HCT116 (cell line): ENCODE data around the gene USP32. TPM values are rescaled to one million over a fixed set of nuclear protein-coding genes. Genes with fewer than 3 reads are reported as not detected.

Source experiments
- ATAC-seq: fragments of 200-7000 bp; cut with Tn5 transposase; 2 replicates; pipeline ENCODE4 v1.9.1; 2020; ENCODE audit warnings: mild to moderate bottlenecking, moderate library complexity
- BruUV-seq: library from RNA; stranded (reverse); fragments of 400-500 nt; replicated peaks from 2 replicates; lab custom pipeline; 2021; lab: Mats Ljungman, UMichigan
- CTCF ChIA-PET: fragments of 300-600 bp; sonication (Branson Sonifier 250); formaldehyde crosslinking; loops from one replicate; lab custom pipeline; 2021; ENCODE audit warnings: antibody characterized with exemption; lab: Charles Lee
- POLR2A ChIA-PET: fragments of 300-600, 350-600 bp; sonication (Branson Sonifier 250); formaldehyde crosslinking; loops from one replicate; lab custom pipeline; 2021; ENCODE audit warnings: antibody characterized with exemption; lab: Charles Lee
- RAD21 ChIA-PET, 2 experiments: fragments of 300-600 bp; sonication (Branson Sonifier 250); formaldehyde crosslinking; loops; one replicate each; lab custom pipeline; 2023; ENCODE audit warnings: low total read pairs in 2 of 2; ENCODE audit not compliant: uncharacterized antibody in 2 of 2, unreplicated experiment in 2 of 2, low non-redundant PET in 1 of 2; lab: Charles Lee
- DNase-seq: peaks from one replicate; pipeline ENCODE4 v3.0.0-alpha.2; 2010; ENCODE audit warnings: low read depth, low spot score
- H2AFZ ChIP-seq: fragments of 200-600 bp; shearing (Covaris generic), sonication (generic); 2 replicates; pipeline ENCODE4 v1.6.1; 2017; ENCODE audit warnings: low read depth, mixed run types, mixed read lengths, antibody characterized with exemption, low read length; ENCODE audit not compliant: poor library complexity, severe bottlenecking
- H3K27ac ChIP-seq: 2 replicates; pipeline ENCODE4 v1.5.1; 2012; ENCODE audit warnings: low read depth, low read length
- H3K27me3 ChIP-seq: fragments of 200-600 bp; sonication (generic); 2 replicates; pipeline ENCODE4 v1.6.1; 2016; ENCODE audit warnings: mixed run types, low read length, mixed read lengths; ENCODE audit not compliant: insufficient read depth
- H3K36me3 ChIP-seq, 2 experiments: fragments of 200-500 bp in 1 of 2; fragments of 200-600 bp in 1 of 2; sonication (Bioruptor generic) in 1 of 2; sonication (generic) in 1 of 2; 2 replicates each; pipeline versions ENCODE4 v1.5.1 to v1.6.1; 2014 to 2016; ENCODE audit warnings: low read length in 2 of 2, inconsistent platforms in 1 of 2, mixed read lengths in 1 of 2, mixed run types in 1 of 2; ENCODE audit not compliant: insufficient read depth in 2 of 2, control insufficient read depth in 1 of 2
- H3K4me1 ChIP-seq, 2 experiments: fragments of 200-600 bp in 1 of 2; sonication (generic) in 1 of 2; 2 replicates each; pipeline versions ENCODE4 v1.5.1 to v1.6.1; 2012 to 2017; ENCODE audit warnings: low read length in 2 of 2, inconsistent platforms in 1 of 2, mild to moderate bottlenecking in 1 of 2, mixed read lengths in 1 of 2, mixed run types in 1 of 2, moderate library complexity in 1 of 2; ENCODE audit not compliant: insufficient read depth in 2 of 2, control insufficient read depth in 1 of 2
- H3K4me2 ChIP-seq: fragments of 200-600 bp; sonication (generic); 2 replicates; pipeline ENCODE4 v1.6.1; 2017; ENCODE audit warnings: mixed run types, low read length, mixed read lengths
- H3K4me3 ChIP-seq, 2 experiments: fragments of 200-600 bp in 1 of 2; sonication (generic) in 1 of 2; replicated peaks in 1 of 2; 2 replicates each; pipeline ENCODE4 v1.5.1; 2011 to 2016; ENCODE audit warnings: low read length in 2 of 2, control low read depth in 1 of 2, low read depth in 1 of 2, mild to moderate bottlenecking in 1 of 2, mixed read lengths in 1 of 2, mixed run types in 1 of 2
- H3K79me2 ChIP-seq: fragments of 200-600 bp; sonication (generic); 2 replicates; pipeline ENCODE4 v1.6.1; 2017; ENCODE audit warnings: mild to moderate bottlenecking, mixed run types, low read length, moderate library complexity, mixed read lengths; ENCODE audit not compliant: insufficient read depth
- H3K9ac ChIP-seq: fragments of 200-600 bp; sonication (generic); 2 replicates; pipeline ENCODE4 v1.6.1; 2016; ENCODE audit warnings: low read length, mixed read lengths
- H3K9me2 ChIP-seq: fragments of 200-600 bp; sonication (generic), shearing (Covaris generic); 2 replicates; pipeline ENCODE4 v1.6.1; 2017; ENCODE audit warnings: mixed run types, mild to moderate bottlenecking, moderate library complexity; ENCODE audit not compliant: insufficient read depth
- H3K9me3 ChIP-seq, 2 experiments: fragments of 200-500 bp in 1 of 2; fragments of 200-600 bp in 1 of 2; sonication (Bioruptor generic) in 1 of 2; sonication (generic) in 1 of 2; 2 replicates each; pipeline ENCODE4 v1.6.1; 2014 to 2017; ENCODE audit warnings: low read length in 2 of 2, mixed read lengths in 2 of 2, inconsistent platforms in 1 of 2, low read depth in 1 of 2, mild to moderate bottlenecking in 1 of 2, mixed run types in 1 of 2, moderate library complexity in 1 of 2; ENCODE audit not compliant: control insufficient read depth in 1 of 2, insufficient read depth in 1 of 2
- H4K20me1 ChIP-seq: fragments of 200-600 bp; sonication (generic), shearing (Covaris generic); 2 replicates; pipeline ENCODE4 v1.6.1; 2017; ENCODE audit warnings: mixed run types, mild to moderate bottlenecking, moderate library complexity; ENCODE audit not compliant: insufficient read depth
- CBX3 ChIP-seq: IDR thresholded peaks from 2 replicates; pipeline ENCODE4 v1.6.1; 2012; ENCODE audit warnings: low read depth
- CEBPB ChIP-seq: IDR thresholded peaks from 2 replicates; pipeline ENCODE4 v1.6.1; 2012; ENCODE audit warnings: low read depth
- ELF1 ChIP-seq: IDR thresholded peaks from 2 replicates; pipeline ENCODE4 v1.6.1; 2012; ENCODE audit warnings: low read depth, borderline replicate concordance
- EZH2 ChIP-seq: fragments of 200-600 bp; sonication (generic); IDR thresholded peaks from 2 replicates; pipeline ENCODE4 v1.6.1; 2017; ENCODE audit warnings: antibody characterized with exemption, mixed run types
- EZH2phosphoT487 ChIP-seq: fragments of 200-600 bp; IDR thresholded peaks from 2 replicates; pipeline ENCODE4 v1.6.1; 2018; ENCODE audit warnings: antibody characterized with exemption, borderline replicate concordance
- POLR2A ChIP-seq: IDR thresholded peaks from 2 replicates; pipeline ENCODE4 v1.7.0; 2011; ENCODE audit warnings: borderline replicate concordance; ENCODE audit not compliant: insufficient read depth, insufficient read length; ENCODE audit errors: extremely low read depth
- POLR2AphosphoS5 ChIP-seq: IDR thresholded peaks from 2 replicates; pipeline ENCODE4 v1.6.1; 2011; ENCODE audit warnings: mild to moderate bottlenecking, low read depth, low read length, moderate library complexity
- RAD21 ChIP-seq: IDR thresholded peaks from 2 replicates; pipeline ENCODE4 v1.6.1; 2012; ENCODE audit warnings: low read depth, mild to moderate bottlenecking
- SIN3A ChIP-seq: IDR thresholded peaks from 2 replicates; pipeline ENCODE4 v1.6.1; 2012; ENCODE audit warnings: low read depth
- SP1 ChIP-seq: IDR thresholded peaks from 2 replicates; pipeline ENCODE4 v1.6.1; 2012; ENCODE audit warnings: low read depth
- ZFX ChIP-seq: fragments of 450-650 bp; IDR thresholded peaks from 2 replicates; pipeline ENCODE4 v1.6.1; 2017
- ZNF274 ChIP-seq: fragments of 200-500 bp; sonication (Bioruptor generic); IDR thresholded peaks from 2 replicates; pipeline ENCODE4 v1.6.1; 2014; ENCODE audit warnings: mild to moderate bottlenecking, low read depth, low read length, inconsistent platforms
- intact Hi-C: fragments of 100-400 bp; cut with micrococcal nuclease; formaldehyde crosslinking; loops from 2 replicates; pipeline ENCODE4 v1.10.0; 2022
- total RNA-seq: library from RNA; stranded (reverse); gene quantifications from one replicate; pipeline ENCODE4 v1.2.1, GENCODE V29; 2021; ENCODE audit not compliant: unreplicated experiment
- TF ChIP-seq, protein P1 (sequence below): IDR thresholded peaks from 2 replicates; pipeline ENCODE4 v1.6.1; 2012
- TF ChIP-seq, protein P2 (sequence below), 3 experiments: fragments of 200-600 bp in 1 of 3; sonication (generic) in 1 of 3; IDR thresholded peaks in 2 of 3; conservative IDR thresholded peaks in 1 of 3; 2 replicates each; pipeline ENCODE4 v1.5.1; 2012 to 2017; ENCODE audit warnings: low read depth in 2 of 3, low read length in 2 of 3, antibody characterized with exemption in 1 of 3, borderline replicate concordance in 1 of 3, control low read depth in 1 of 3, mild to moderate bottlenecking in 1 of 3, mixed read lengths in 1 of 3, mixed run types in 1 of 3, moderate library complexity in 1 of 3; ENCODE audit not compliant: insufficient read depth in 1 of 3
- TF ChIP-seq, protein P3 (sequence below): IDR thresholded peaks from 2 replicates; pipeline ENCODE4 v1.6.1; 2012
- TF ChIP-seq, protein P4 (sequence below): IDR thresholded peaks from 2 replicates; pipeline ENCODE4 v1.6.1; 2012; ENCODE audit warnings: low read depth
- TF ChIP-seq, protein P5 (sequence below): IDR thresholded peaks from 2 replicates; pipeline ENCODE4 v1.6.1; 2011; ENCODE audit warnings: mild to moderate bottlenecking, low read length, moderate library complexity; ENCODE audit not compliant: insufficient replicate concordance; ENCODE audit errors: extremely low read depth

The USP32 gene
- total RNA-seq, 1 experiment from 2014 or later: 67.0 TPM

DNA sequence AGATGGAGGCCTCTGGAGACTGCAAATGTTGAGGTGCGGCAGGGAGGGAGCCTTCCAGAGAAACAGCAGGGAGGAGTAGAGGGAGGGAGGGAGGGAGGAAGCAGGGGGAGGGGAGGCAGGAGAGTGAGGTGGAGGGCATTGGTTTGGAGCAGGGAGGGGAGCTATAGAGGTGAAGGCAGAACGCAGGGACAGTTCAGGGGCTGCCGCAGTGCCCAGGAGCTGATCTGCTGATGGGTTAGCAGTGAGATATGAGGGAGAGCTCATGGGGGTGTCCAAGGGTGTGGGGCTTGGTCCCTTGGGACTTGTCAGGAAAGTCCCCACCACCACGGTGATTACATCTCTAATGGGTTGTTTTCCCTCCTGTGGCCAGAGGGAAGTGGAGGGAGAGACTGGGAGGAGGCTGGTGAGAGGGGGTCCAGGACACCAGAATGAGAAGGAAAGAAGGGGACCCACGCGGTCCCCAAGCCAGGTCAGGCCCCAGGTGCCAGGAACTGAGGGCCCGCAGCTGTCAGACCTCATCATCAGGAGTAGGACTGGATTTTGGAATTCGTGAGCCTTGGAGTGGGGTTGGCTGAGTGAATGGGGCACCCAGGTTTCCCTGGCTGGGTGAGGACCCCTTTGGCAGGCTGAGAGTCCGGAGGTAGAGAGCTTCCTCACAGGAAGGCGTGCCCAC lies 231.0 kb downstream of the USP32 start:
- Histone ChIP-seq H3K9me2 (no peaks in the 10 kb centered on the region), H4K20me1 (no peaks in the 10 kb centered on the region), H3K27ac (no peak overlapping the region), H3K79me2 (no peaks in the 10 kb centered on the region), H3K4me3 (no peak overlapping the region), H2AFZ (no peak overlapping the region), H3K4me2 (no peak overlapping the region), H3K9me3 (no peaks in the 10 kb centered on the region), H3K9ac (no peak overlapping the region), H3K27me3 (no peaks in the 10 kb centered on the region), H3K36me3 (no peaks in the 10 kb centered on the region)
- no peak for ATAC-seq
- ChIA-PET CTCF (no interaction called here), RAD21 (no interaction called here), POLR2A (interaction anchor here (0.9 kb wide), 1 partner anchor 9 kb away, joined by 3 read pairs; no protein-coding TSS in a partner anchor)
- BruUV-seq: no TSS peak
- DNase-seq: no peak
- TF ChIP-seq EZH2phosphoT487 (no peak), RAD21 (no peak), SP1 (no peak), POLR2A (no peak), CBX3 (no peak), ZNF274 (no peak), ELF1 (no peak), POLR2AphosphoS5 (no peak), EZH2 (no peak), SIN3A (no peak), CEBPB (no peak), ZFX (no peak)
- TF ChIP-seq, protein P1, sequence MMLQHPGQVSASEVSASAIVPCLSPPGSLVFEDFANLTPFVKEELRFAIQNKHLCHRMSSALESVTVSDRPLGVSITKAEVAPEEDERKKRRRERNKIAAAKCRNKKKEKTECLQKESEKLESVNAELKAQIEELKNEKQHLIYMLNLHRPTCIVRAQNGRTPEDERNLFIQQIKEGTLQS: no peak
- TF ChIP-seq, protein P2, sequence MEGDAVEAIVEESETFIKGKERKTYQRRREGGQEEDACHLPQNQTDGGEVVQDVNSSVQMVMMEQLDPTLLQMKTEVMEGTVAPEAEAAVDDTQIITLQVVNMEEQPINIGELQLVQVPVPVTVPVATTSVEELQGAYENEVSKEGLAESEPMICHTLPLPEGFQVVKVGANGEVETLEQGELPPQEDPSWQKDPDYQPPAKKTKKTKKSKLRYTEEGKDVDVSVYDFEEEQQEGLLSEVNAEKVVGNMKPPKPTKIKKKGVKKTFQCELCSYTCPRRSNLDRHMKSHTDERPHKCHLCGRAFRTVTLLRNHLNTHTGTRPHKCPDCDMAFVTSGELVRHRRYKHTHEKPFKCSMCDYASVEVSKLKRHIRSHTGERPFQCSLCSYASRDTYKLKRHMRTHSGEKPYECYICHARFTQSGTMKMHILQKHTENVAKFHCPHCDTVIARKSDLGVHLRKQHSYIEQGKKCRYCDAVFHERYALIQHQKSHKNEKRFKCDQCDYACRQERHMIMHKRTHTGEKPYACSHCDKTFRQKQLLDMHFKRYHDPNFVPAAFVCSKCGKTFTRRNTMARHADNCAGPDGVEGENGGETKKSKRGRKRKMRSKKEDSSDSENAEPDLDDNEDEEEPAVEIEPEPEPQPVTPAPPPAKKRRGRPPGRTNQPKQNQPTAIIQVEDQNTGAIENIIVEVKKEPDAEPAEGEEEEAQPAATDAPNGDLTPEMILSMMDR (IDR thresholded peaks at IDR 0.05 in 2 of 3, conservative IDR thresholded peaks at IDR 0.05 in 1 of 3; ENCODE audit: borderline replicate concordance in 1 of 3, insufficient read depth in 1 of 3, low read depth in 2 of 3, low read length in 2 of 3): no peak
- TF ChIP-seq, protein P3, sequence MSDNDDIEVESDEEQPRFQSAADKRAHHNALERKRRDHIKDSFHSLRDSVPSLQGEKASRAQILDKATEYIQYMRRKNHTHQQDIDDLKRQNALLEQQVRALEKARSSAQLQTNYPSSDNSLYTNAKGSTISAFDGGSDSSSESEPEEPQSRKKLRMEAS: no peak
- TF ChIP-seq, protein P4, sequence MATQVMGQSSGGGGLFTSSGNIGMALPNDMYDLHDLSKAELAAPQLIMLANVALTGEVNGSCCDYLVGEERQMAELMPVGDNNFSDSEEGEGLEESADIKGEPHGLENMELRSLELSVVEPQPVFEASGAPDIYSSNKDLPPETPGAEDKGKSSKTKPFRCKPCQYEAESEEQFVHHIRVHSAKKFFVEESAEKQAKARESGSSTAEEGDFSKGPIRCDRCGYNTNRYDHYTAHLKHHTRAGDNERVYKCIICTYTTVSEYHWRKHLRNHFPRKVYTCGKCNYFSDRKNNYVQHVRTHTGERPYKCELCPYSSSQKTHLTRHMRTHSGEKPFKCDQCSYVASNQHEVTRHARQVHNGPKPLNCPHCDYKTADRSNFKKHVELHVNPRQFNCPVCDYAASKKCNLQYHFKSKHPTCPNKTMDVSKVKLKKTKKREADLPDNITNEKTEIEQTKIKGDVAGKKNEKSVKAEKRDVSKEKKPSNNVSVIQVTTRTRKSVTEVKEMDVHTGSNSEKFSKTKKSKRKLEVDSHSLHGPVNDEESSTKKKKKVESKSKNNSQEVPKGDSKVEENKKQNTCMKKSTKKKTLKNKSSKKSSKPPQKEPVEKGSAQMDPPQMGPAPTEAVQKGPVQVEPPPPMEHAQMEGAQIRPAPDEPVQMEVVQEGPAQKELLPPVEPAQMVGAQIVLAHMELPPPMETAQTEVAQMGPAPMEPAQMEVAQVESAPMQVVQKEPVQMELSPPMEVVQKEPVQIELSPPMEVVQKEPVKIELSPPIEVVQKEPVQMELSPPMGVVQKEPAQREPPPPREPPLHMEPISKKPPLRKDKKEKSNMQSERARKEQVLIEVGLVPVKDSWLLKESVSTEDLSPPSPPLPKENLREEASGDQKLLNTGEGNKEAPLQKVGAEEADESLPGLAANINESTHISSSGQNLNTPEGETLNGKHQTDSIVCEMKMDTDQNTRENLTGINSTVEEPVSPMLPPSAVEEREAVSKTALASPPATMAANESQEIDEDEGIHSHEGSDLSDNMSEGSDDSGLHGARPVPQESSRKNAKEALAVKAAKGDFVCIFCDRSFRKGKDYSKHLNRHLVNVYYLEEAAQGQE: no peak
- TF ChIP-seq, protein P5, sequence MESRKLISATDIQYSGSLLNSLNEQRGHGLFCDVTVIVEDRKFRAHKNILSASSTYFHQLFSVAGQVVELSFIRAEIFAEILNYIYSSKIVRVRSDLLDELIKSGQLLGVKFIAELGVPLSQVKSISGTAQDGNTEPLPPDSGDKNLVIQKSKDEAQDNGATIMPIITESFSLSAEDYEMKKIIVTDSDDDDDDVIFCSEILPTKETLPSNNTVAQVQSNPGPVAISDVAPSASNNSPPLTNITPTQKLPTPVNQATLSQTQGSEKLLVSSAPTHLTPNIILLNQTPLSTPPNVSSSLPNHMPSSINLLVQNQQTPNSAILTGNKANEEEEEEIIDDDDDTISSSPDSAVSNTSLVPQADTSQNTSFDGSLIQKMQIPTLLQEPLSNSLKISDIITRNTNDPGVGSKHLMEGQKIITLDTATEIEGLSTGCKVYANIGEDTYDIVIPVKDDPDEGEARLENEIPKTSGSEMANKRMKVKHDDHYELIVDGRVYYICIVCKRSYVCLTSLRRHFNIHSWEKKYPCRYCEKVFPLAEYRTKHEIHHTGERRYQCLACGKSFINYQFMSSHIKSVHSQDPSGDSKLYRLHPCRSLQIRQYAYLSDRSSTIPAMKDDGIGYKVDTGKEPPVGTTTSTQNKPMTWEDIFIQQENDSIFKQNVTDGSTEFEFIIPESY: no peak
- TF ChIP-seq, all 23 proteins: peak for 0
- H3K4me1 ChIP-seq: peaks cover 0 to 12% of the 10 kb centered on the region in 2 experiments; a peak in 1 of 4 replicates
- intact Hi-C loops: no loop called here
